Muscle of arm (tissue), 12 donors: ENCODE data around the gene SMTNL2. TPM values are rescaled to one million over a fixed set of nuclear protein-coding genes. Genes with fewer than 3 reads are reported as not detected.

Source experiments
- DNase-seq: peaks from one replicate; pipeline ENCODE4 v3.0.0-alpha.2; 2013
- polyA plus RNA-seq, 12 donors: library from polyadenylated mRNA; unstranded; fragments of 120-200 nt; gene quantifications; one replicate each; pipeline ENCODE4 v1.2.1, GENCODE V29; 2013; ENCODE audit not compliant: insufficient read length in 12 of 12

Gene SMTNL2
- polyA plus RNA-seq, 12 donors: 48.5 to 198 (median 98.3) TPM; not detected in 1

DNA sequence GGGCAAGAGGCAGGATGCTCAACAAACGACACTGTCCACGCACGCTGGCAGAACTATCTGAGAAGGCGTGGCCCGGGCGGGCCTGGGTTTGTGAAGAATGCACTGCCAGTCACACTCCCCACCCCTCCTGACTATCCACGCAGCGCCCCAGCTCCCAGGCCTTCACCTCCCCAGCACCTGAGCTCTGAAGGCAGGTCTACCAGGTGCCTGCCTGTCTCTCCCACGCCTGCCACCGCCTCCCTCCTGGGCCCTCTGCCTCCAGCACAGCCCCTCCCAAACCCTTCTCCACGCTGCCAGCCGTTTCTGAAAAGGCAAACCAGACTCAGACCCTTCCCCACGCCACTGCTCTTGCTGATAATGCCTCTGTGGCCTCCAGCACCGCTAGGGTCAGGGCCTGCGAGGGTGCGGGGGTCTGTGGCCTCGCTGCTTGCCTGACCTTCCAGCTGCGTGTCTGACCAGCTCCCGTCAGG lies 40.7 kb upstream of the SMTNL2 start:
- DNase-seq: no peak

DNA sequence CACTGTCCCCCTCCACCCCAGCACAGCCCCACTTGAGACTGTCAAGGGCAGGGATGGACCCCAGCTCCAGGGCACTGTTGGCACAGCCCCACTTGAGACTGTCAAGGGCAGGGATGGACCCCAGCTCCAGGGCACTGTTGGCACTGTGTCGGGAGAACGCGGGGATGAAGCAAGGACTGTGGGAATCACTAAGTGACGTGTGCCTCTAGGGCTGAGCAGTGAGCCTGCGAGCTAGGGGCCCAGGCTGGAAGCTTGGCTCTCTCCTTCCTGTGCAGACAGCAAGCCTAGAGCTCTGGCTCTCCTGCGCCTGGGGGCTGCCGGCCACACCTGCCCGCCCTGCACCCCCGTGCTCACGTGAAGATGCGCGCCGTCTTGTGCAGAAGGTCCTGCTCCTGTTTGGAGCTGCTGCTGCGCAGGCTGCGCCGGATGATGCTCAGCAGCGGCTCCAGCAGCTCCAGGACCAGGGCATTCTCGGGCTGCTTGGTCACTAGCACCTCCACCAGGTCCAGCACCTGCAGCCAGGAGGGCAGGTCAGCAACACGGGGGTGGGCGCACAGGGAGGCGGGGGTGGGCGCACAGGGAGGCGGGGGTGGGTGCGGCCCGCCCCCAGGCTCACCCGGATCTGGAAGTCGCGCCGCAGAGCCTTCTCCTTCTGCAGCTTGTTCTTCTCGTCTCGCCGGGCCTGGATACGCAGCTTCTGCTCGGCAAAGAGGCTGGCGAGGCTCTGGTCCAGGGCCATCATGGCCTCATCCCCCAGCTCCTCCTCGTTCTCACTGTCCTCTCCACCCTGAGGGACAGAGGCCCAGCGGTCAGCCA lies 40.0 kb upstream of the SMTNL2 start:
- DNase-seq: no peak

DNA sequence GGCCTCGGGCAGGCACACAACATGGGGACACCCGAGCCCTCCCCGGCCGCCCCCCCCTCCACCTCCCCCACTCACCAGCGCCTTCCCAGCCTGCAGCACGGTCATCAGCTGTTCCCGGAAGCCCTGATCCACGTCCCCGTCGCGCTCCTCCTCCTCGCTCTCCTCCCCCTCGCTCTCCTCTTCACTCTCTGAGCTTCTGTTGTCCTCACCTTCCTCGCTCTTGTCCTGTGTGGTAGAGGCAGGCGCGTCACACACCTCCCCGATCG lies 39.4 kb upstream of the SMTNL2 start:
- DNase-seq: no peak

DNA sequence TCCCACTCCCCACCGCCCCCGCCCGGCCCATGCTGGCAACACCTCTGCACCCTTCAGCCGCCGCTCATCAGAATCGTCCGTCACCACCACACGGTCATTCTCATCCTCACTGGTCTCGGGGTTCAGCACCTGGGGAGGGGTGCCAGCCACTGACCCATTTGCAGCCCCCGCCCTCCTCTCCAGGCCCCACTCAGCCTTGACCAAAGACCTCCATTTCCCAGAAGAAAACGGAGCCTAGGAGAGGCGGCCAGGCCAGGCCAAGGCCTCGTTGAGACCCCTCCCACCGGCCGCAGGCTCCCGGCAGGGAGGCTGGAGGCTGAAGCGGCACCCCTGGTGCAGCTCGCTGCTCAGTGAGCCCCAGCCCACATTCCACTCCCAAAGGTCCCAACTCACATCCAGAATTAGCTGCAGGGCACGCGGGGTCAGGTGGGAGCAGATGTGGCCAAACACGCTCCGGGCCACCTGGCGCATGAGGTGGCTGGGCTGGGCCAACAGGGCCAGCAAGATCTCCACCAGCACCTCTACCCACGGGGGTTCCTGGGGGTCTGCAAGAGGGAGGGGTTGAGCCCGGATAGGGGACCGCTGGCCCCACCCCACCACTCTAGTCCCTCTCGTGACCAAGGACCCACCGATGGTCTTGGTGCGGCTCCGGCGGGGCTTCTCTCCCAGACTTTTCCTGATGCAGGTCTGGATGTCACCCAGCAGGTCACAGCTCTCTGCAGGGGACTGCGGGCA lies 38.9 kb upstream of the SMTNL2 start:
- no peak for DNase-seq

DNA sequence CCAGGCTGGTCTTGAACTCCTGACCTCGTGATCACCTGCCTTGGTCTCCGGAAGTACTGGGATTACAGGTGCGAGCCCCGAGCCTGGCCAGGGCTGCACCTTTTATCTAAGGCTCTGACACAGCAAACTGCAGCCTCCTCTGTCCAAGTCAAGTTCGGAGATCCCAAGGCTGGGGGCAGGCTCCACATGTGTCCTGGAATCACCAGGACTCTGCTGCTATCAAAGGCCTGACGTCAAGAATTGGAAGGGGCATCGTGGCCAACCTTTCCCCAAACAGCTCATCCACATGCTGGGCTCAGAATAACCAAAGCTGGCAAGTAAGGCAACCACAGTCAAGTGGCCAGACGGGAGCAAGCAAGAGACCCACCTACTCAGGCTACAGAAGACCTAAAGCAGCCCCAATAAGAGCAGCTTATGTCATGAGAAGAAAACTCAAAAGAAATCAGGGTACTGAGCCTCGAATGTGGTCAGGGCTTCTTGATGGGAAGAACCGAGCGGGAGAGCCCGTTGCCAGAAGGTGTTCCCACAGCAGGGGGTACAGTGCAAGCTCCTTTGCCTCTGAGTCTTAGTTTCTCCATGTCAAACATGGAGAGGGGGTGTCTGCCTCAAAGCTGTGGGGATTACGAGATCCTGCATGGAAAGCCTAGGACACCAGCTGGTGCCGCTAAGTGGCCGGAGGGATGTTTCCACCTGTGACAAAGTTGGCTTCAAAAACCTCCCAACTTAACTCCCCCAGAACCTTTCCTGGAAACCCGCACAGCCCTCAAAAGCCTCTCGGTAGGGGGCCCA lies 37.0 kb upstream of the SMTNL2 start:
- DNase-seq: no peak

DNA sequence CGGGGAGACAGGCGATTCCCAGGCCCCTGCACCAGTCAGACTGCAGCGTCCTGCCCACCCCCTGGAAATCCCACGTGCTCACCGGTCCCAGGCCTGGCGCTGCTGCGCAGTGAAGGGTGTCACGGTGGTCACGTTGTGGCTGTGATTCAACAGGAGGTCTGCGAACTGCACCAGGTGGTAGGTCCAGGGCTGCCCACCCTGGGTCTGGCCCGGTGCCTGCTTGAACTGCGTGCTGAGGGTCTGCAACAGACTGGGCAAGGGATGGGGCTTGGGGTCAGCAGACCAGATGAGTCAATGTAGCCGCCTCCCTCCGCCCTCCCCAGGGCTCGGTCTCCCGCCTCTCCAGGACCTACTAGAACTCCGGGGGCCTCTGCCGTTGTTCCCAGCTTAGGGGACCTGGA lies 36.3 kb upstream of the SMTNL2 start:
- DNase-seq: no peak

DNA sequence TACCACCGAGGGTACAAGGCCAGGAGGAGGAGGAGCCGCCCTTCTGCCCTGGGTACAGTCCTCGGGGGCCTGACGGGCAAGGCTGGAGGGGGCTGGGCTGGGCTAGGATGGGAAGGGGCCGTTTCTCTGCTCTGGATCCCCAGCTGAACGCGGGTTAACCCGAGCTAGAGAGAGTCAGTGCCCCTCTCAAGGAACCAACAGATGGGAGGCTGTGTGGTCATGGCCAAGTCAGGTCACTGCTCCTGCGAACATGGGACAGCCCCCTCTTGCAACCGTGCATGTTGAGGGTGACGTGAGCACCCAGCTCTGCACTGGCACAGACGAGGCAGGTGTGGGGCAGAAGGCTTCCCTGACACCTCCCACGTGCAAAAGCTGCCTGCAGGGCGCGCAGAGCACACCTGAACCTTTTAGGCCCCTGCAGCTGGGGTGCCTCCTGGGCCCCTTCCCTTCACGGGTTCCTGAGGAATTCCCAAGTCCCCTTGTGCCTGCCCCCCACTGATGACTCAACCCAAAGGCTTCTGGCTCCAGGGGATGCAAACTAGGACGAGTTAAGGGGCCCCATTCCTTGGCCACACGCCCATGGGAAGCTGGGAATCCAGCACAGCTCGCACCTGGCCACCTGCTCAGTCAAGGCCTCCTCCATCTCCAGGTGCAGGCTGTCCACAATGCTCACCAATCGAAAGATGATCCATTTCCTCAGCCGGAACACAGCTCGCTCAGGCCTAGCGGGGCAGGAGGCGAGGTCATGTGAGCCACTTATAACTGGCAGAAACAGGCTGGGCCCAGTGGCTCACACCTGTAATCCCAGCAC lies 35.4 kb upstream of the SMTNL2 start:
- no peak for DNase-seq

DNA sequence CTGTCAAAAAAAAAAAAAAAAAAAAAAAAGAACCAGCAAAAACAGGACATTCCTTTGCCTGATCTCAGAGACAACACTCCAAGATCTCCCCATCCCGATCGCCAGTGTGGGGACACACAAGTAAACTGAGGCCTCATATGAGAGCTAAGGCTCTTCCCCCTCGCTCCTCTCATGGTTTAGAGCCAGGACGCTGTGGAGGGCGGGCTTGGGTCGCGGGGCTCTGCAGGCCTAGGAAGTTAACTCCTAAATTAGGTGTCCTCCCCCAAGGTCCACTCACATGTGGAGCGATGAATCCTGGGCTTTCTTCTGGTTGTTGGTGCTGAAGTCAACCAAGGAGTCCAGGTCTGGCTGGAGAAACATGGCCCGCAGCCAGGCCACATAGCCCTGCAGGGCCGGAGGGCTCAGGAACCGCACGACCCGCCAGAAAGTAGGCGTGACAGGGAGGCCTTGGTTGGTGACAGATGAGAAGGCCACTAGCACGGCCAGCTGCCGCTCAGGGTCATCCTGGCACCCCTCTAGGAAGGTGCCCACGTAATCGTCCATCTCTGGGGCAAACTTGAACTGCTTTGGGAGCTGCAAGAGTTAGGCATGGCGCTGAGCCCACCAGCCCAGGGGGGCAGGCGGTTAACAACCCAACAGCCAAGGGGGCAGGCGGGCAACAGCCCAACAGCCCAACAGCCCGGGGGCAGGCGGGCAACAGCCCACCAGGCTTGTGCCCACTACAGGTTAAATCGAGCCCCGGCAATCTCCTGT lies 34.4 kb upstream of the SMTNL2 start:
- no peak for DNase-seq

DNA sequence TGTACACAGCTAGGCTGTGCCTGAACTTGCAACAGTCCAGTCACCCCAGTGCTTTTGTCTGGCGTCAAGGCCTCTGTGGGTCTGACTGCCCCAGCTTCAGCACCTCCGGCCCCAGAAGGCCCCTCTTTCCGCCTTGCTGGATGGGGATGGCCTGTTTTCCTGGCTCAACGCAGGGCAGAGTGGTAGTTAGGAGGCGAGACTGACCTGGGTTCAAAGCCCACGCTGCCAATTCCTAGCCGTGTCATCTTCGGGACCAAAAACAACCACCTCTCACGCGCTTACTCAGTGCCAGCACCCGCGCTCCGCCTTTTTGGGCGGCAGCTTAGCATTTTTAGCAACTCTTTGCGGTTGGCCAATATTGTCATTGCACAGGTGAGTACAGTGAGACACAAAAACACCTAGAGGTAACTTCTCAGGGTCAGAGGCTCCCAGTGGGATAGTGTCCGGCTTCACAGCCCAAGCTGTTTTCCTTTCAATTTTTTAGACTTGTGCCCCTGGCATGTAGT lies 33.7 kb upstream of the SMTNL2 start:
- DNase-seq: no peak

DNA sequence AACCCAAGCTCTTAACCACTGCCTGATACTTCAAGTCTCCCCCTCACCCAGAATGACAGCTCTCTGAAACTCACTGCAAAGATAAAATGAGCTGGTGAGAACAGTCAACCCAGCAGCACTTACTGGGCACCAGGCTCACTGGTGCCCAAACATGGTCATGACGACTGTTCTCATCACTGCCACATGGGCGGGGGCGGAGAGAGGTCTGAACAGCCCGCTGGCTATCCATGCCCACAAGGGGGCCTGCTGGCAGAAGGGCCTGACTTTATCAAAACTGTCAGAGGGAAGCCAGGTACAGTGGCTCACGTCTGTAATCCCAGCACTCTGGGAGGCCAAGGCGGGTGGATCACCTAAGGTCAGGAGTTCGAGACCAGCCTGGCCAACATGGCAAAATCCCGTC lies 33.2 kb upstream of the SMTNL2 start:
- DNase-seq: no peak

DNA sequence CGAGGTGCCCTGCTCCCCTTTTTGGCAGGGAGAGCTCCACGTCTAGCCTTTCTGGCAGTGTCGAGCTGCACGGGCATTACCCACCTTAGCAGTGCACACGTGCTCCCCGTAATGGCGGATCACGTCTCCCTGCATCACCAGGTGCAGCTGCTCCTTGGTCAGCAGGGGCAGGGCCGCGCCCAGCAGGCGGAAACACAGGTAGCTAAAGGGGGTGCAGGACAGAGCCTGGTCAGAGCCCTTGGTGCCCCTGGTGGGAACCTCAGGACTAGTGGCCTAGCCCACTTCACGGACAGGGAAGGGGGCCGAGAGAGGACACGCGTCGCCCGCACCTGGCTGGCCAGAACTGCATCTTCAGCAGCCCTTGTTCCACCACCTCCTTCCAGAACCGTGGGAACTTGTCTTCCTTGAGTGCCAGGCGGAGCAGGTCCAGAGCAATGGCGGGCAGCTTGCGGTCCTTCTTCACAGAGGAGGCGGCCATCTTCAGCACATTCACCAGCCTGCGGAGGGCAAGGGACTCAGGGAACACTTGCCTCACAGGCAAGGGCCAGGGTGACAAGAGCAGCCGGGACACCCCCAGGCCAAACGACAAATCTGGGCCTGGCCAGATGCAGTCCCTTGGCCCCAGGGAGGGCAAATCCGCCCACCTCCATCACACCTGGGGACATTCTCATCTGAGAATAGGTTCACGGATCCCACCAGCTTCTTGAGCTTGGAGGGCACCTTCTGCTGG lies 32.4 kb upstream of the SMTNL2 start:
- no peak for DNase-seq

DNA sequence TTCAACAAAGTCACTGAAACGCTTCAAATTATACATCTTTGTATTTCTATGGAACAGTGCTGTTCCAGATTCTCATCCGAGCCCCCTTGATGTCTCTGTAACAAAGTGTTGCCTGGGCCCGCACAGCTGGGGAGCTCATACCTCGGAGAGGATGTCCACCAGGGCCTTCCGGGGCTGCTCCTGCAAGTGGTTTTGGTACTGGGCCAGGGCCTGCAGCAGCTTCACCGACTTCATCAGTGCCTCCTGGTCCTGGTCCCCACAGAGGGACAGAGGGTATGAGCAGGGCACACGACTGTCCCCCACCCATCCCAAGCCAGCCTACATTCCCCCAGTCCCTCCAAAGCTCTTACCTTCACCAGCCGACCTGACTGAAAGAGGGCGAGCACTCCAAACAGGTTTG lies 30.7 kb upstream of the SMTNL2 start:
- no peak for DNase-seq

DNA sequence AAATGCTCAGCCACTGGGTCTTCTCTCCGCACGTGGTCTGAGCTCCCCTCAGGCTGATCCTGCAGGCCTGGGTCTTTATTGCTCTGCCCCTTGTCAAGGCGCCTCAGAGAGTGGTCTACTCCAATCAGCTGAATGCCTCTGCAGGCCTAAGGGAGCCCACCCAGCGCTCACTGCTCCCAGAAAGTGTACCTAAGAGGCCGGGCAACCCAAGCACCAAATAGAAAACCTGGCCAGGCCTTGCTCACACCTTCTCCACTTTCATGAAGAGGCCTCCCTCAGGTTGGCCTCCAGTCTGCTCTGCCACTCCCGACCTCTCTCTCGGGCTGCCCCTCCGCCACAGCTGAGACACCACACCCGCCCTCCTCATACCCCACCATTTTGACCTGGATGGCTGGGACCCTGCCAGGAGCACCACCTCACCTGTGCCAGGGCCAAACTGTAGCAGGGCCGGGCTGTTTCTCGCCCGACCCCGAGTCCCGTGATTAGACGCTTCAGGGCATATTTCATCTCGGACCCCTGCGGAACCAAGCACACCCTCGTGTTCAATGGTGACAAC lies 29.8 kb upstream of the SMTNL2 start:
- DNase-seq: no peak

DNA sequence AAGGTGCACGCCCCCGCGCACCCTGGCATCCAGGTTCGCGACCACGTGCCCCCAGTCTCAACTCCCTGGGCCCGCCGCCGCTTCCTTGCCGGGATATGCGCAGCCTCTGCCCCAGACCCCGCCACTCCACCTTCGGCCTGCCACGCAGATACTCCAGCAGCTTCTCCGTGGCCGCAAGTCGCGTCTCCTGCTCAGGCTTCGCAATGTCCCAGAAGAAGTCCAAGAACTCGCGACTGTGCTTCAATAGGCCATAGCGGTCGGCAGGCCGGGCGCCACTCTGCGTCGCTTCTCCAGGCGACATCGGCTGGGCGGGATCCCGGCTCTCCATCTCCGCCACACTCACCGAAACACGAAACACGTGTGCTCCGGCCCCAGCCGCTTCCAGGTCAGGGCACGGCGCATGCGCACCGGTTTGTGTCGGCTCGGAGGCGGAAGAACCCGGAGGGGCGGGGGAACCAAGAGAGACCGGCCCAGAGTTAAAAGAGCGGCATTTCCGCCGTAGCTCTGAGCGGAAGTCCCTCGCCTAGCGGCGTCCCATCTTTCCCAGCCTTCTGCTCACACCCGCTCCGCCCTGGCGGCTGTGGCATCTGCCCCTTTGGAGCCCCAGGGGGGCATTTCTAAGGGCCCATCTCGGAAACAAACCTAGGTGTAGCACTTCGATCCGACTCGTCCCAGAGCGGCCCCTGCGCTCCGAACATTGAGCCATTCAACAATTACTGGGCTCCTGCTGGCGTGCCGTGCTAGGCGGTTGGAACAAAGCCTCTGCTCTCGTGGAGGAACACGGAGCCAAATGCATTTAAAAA lies 29.1 kb upstream of the SMTNL2 start, which contains the start of gene MYBBP1A:
TSS of gene MYBBP1A (minus strand) at position 388 of the 803 bp plus-strand sequence. CDS start at position 328, 60 bp downstream.
- peak; percentile 97 for DNase-seq

DNA sequence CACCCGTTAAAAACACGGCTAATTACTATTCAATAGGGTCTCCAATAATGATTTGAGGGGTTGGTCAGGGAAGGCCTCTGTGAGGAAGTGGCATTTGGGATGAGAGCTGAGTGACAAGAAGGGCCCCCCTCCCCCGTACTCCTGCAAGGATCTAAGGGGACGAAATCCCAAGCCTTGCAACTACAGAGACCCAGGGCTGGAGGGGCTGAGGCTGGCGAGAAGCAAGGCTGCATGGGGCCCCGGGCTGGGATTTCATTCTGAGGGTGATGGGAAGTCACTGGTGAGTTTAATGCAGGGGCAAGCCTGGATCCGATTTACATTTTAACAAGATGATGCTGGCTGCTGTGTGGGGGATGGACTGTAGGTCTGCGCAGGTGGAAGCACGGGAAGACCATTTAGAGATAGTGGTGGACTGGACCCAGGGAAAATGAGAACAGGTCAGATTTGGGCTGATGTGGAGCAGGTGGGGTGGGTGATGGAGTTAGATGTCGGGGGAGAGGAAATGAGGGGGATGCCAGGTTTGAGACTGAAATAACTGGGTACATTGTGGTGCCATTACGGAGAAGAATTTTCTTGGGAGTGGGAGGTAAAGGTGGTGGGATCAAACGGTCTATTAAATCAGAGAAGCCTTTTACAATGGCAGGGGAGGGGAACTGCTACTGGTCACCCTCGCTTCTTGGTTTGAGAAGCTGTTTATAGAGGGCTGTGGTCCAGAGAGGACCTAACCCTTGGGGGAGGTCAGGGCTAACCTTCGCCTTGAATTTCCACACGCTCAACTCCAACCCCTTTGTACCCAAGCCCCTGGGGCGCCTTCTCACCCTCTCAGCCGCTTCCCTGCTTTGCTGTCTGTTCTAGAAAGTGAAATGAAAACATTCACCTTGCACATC lies 28.2 kb upstream of the SMTNL2 start:
- no peak for DNase-seq

DNA sequence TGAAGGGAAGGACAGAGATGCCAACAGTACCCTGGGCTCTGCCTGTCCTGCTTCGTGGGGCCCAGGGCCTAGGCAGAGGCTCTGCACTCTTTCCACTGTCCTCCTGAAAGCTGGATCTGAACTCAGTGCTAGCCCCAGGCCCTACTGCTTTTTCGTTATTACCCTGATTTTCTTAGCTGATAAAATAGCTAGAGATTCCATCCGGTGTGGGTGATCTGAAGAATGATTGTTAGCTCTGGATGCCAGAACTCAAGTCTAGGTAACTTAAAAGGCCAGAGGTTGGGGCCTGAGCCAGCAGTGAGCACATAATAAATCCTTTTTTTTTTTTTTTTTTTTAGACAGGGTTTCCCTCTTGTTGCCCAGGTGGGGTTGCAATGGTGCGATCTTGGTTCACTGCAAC lies 27.3 kb upstream of the SMTNL2 start:
- DNase-seq: no peak

DNA sequence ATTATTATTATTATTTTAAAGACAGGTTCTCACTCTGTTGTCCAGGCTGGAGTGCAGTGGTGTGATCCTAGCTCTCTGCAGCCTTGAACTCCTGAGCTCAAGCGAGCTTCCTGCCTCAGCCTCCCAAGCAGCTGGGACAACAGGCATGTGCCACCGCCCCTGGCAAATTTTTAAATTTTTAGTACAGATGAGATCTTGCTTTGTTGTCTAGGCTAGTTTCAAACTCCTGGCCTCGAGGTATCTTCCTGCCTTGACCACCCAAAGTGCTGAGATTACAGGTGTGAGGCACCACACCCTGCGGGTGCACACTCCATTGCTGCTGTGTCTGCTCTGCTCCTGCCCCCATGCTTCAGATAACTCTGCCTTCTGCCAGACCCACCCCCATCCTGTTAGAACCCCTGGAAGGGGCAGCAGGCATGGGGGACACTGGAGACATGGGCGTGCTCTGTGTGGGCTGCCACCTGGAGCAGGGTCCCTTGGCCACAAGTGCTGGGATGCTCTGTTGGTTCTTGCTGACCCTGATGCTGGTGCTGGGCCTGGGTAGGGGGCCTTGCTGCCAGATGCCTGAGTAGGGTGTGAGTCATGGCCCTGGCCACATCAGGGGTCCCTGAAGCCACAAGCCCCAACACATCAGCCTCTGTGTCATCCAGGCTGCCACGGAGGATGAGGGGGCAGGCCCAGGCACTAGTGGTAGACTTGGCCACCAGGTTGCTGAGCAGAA lies 26.5 kb upstream of the SMTNL2 start:
- DNase-seq: no peak
